ENCODE measurements around the gene AKAP1.

Gene AKAP1

GRCh38 chr17:57068707-57069106 lies 16.3 kb upstream of the AKAP1 start:
- Histone ChIP-seq H4K8ac (ENCODE audit: low read depth, low read length) (no peak overlapping the region), H2BK120ac (ENCODE audit: insufficient read depth, low read length, poor library complexity) (no peak overlapping the region), H4K91ac (ENCODE audit: low read depth, low read length) (no peak overlapping the region), H2AK5ac (ENCODE audit: low read length) (no peak overlapping the region), H3K18ac (ENCODE audit: low read length) (no peak overlapping the region), H3K9ac (ENCODE audit: low read length) (no peak overlapping the region), H3K36me3 (ENCODE audit: control insufficient read depth in 1 of 2, insufficient read depth in 2 of 2, low read length in 2 of 2) (no peaks in the 10 kb centered on the region), H3K4me1 (ENCODE audit: control insufficient read depth in 1 of 2, insufficient read depth in 2 of 2, low read length in 2 of 2) (no peaks in the 10 kb centered on the region), H3K27ac (ENCODE audit: low read depth, low read length) (no peak overlapping the region), H3K27me3 (ENCODE audit: insufficient read depth, low read length) (no peaks in the 10 kb centered on the region), H2BK5ac (ENCODE audit: low read depth, low read length, poor library complexity) (no peak overlapping the region), H3K79me1 (ENCODE audit: low read length) (no peaks in the 10 kb centered on the region), H2BK12ac (ENCODE audit: low read length) (no peak overlapping the region), H3K4me3 (ENCODE audit: low read depth, low read length) (no peak overlapping the region), H3K4ac (ENCODE audit: low read depth, low read length) (no peak overlapping the region), H3K4me2 (ENCODE audit: low read length) (no peak overlapping the region), H3K23ac (ENCODE audit: low read length) (no peak overlapping the region), H4K12ac (ENCODE audit: low read depth, low read length) (no peak overlapping the region), H3K79me2 (ENCODE audit: control insufficient read depth, insufficient read depth, low read length, poor library complexity) (no peaks in the 10 kb centered on the region), H3K14ac (ENCODE audit: low read length) (no peak overlapping the region), H2AFZ (ENCODE audit: insufficient read depth, low read length, poor library complexity) (peak overlapping the region; percentile 10), H3K9me3 (ENCODE audit: insufficient read depth, low read depth, low read length) (no peaks in the 10 kb centered on the region)
- WGBS (ENCODE audit: extremely low coverage, insufficient coverage, insufficient read length), result no CpG with 5 or more reads among the region's 2 CpGs
- DNase-seq, result no peak

- no peak overlapping the region for H3K18ac ChIP-seq (ENCODE audit: low read length)
- no peak overlapping the region for H3K4me3 ChIP-seq (ENCODE audit: low read depth, low read length)
- H3K14ac ChIP-seq (ENCODE audit: low read length), result no peak overlapping the region
- H3K9me3 ChIP-seq (ENCODE audit: insufficient read depth, low read depth, low read length), result no peaks in the 10 kb centered on the region
- H3K27ac ChIP-seq (ENCODE audit: low read depth, low read length), result no peak overlapping the region
- H2AK5ac ChIP-seq (ENCODE audit: low read length), result no peak overlapping the region
- H3K36me3 ChIP-seq (ENCODE audit: control insufficient read depth in 1 of 2, insufficient read depth in 2 of 2, low read length in 2 of 2), result no peaks in the 10 kb centered on the region
- H3K79me2 ChIP-seq (ENCODE audit: control insufficient read depth, insufficient read depth, low read length, poor library complexity), result no peaks in the 10 kb centered on the region
- WGBS (ENCODE audit: extremely low coverage, insufficient coverage, insufficient read length), result no CpG with 5 or more reads among the region's 5 CpGs
- H3K79me1 ChIP-seq (ENCODE audit: low read length), result no peaks in the 10 kb centered on the region
- no peak overlapping the region for H2BK5ac ChIP-seq (ENCODE audit: low read depth, low read length, poor library complexity)
- H4K8ac ChIP-seq (ENCODE audit: low read depth, low read length), result no peak overlapping the region
- no peaks in the 10 kb centered on the region for H3K27me3 ChIP-seq (ENCODE audit: insufficient read depth, low read length)
- no peaks in the 10 kb centered on the region for H3K4me1 ChIP-seq (ENCODE audit: control insufficient read depth in 1 of 2, insufficient read depth in 2 of 2, low read length in 2 of 2)
- H2BK120ac ChIP-seq (ENCODE audit: insufficient read depth, low read length, poor library complexity), result no peak overlapping the region
- H2BK12ac ChIP-seq (ENCODE audit: low read length), result no peak overlapping the region
- no peak overlapping the region for H3K23ac ChIP-seq (ENCODE audit: low read length)
- no peak overlapping the region for H2AFZ ChIP-seq (ENCODE audit: insufficient read depth, low read length, poor library complexity)
- no peak overlapping the region for H3K9ac ChIP-seq (ENCODE audit: low read length)
- H3K4me2 ChIP-seq (ENCODE audit: low read length), result no peak overlapping the region
- no peak overlapping the region for H3K4ac ChIP-seq (ENCODE audit: low read depth, low read length)
- no peak overlapping the region for H4K91ac ChIP-seq (ENCODE audit: low read depth, low read length)
- no peak overlapping the region for H4K12ac ChIP-seq (ENCODE audit: low read depth, low read length)
- DNase-seq, result no peak
Observed at GRCh38 chr17:57071991-57072944, 12.8 kb upstream of the AKAP1 start.

- Histone ChIP-seq H3K79me1 (ENCODE audit: low read length) (no peaks in the 10 kb centered on the region), H3K18ac (ENCODE audit: low read length) (no peak overlapping the region), H3K79me2 (ENCODE audit: control insufficient read depth, insufficient read depth, low read length, poor library complexity) (no peaks in the 10 kb centered on the region), H3K27ac (ENCODE audit: low read depth, low read length) (no peak overlapping the region), H3K14ac (ENCODE audit: low read length) (no peak overlapping the region), H3K4me3 (ENCODE audit: low read depth, low read length) (no peak overlapping the region), H2BK120ac (ENCODE audit: insufficient read depth, low read length, poor library complexity) (no peak overlapping the region), H4K12ac (ENCODE audit: low read depth, low read length) (no peak overlapping the region), H3K27me3 (ENCODE audit: insufficient read depth, low read length) (no peaks in the 10 kb centered on the region), H4K91ac (ENCODE audit: low read depth, low read length) (no peak overlapping the region), H3K36me3 (ENCODE audit: control insufficient read depth in 1 of 2, insufficient read depth in 2 of 2, low read length in 2 of 2) (no peaks in the 10 kb centered on the region), H2BK5ac (ENCODE audit: low read depth, low read length, poor library complexity) (no peak overlapping the region), H3K4ac (ENCODE audit: low read depth, low read length) (no peak overlapping the region), H4K8ac (ENCODE audit: low read depth, low read length) (no peak overlapping the region), H2AK5ac (ENCODE audit: low read length) (no peak overlapping the region), H3K9ac (ENCODE audit: low read length) (no peak overlapping the region), H2BK12ac (ENCODE audit: low read length) (no peak overlapping the region), H3K4me2 (ENCODE audit: low read length) (no peak overlapping the region), H3K9me3 (ENCODE audit: insufficient read depth, low read depth, low read length) (no peaks in the 10 kb centered on the region), H2AFZ (ENCODE audit: insufficient read depth, low read length, poor library complexity) (no peak overlapping the region), H3K23ac (ENCODE audit: low read length) (no peak overlapping the region), H3K4me1 (ENCODE audit: control insufficient read depth in 1 of 2, insufficient read depth in 2 of 2, low read length in 2 of 2) (no peaks in the 10 kb centered on the region)
- no peak for DNase-seq
- WGBS (ENCODE audit: extremely low coverage, insufficient coverage, insufficient read length), result no CpG with 5 or more reads among the region's 2 CpGs
Observed at GRCh38 chr17:57073626-57074025, 11.4 kb upstream of the AKAP1 start.

GRCh38 chr17:57075193-57075592 lies 9.9 kb upstream of the AKAP1 start:
- Histone ChIP-seq H3K4me1 (ENCODE audit: control insufficient read depth in 1 of 2, insufficient read depth in 2 of 2, low read length in 2 of 2) (no peaks in the 10 kb centered on the region), H4K8ac (ENCODE audit: low read depth, low read length) (no peak overlapping the region), H3K4me2 (ENCODE audit: low read length) (no peak overlapping the region), H3K79me2 (ENCODE audit: control insufficient read depth, insufficient read depth, low read length, poor library complexity) (no peaks in the 10 kb centered on the region), H3K27me3 (ENCODE audit: insufficient read depth, low read length) (no peaks in the 10 kb centered on the region), H3K9ac (ENCODE audit: low read length) (no peak overlapping the region), H3K18ac (ENCODE audit: low read length) (no peak overlapping the region), H4K91ac (ENCODE audit: low read depth, low read length) (no peak overlapping the region), H3K9me3 (ENCODE audit: insufficient read depth, low read depth, low read length) (no peaks in the 10 kb centered on the region), H4K12ac (ENCODE audit: low read depth, low read length) (no peak overlapping the region), H2BK5ac (ENCODE audit: low read depth, low read length, poor library complexity) (no peak overlapping the region), H2AFZ (ENCODE audit: insufficient read depth, low read length, poor library complexity) (no peak overlapping the region), H3K27ac (ENCODE audit: low read depth, low read length) (no peak overlapping the region), H2BK12ac (ENCODE audit: low read length) (no peak overlapping the region), H3K4me3 (ENCODE audit: low read depth, low read length) (no peak overlapping the region), H2AK5ac (ENCODE audit: low read length) (no peak overlapping the region), H2BK120ac (ENCODE audit: insufficient read depth, low read length, poor library complexity) (no peak overlapping the region), H3K4ac (ENCODE audit: low read depth, low read length) (no peak overlapping the region), H3K23ac (ENCODE audit: low read length) (no peak overlapping the region), H3K79me1 (ENCODE audit: low read length) (no peaks in the 10 kb centered on the region), H3K36me3 (ENCODE audit: control insufficient read depth in 1 of 2, insufficient read depth in 2 of 2, low read length in 2 of 2) (no peaks in the 10 kb centered on the region), H3K14ac (ENCODE audit: low read length) (no peak overlapping the region)
- no CpG with 5 or more reads among the region's 3 CpGs for WGBS (ENCODE audit: extremely low coverage, insufficient coverage, insufficient read length)
- no peak for DNase-seq

All from trophoblast cell (in vitro differentiated cells and primary cell).